Upper lobe of left lung (tissue), 4 donors: Measurements from ENCODE around the gene CD59.

Experiments used
- CTCF ChIP-seq, 6 experiments: fragments of 450-650 bp in 4 of 6; fragments of 200-600 bp in 2 of 6; sonication (generic) in 2 of 6; IDR thresholded peaks; one replicate each; pipeline ENCODE4 v1.5.1; 2016 to 2019; ENCODE audit warnings: antibody characterized with exemption in 6 of 6
- EP300 ChIP-seq, 4 donors: sonication (generic); formaldehyde crosslinking; IDR thresholded peaks; one replicate each; pipeline ENCODE4 v1.5.1; 2017; ENCODE audit warnings: antibody characterized with exemption in 4 of 4, control low read depth in 2 of 4
- POLR2A ChIP-seq, 4 donors: fragments of 450-650 bp; IDR thresholded peaks; one replicate each; pipeline ENCODE4 v1.5.1; 2016 to 2017; ENCODE audit warnings: antibody characterized with exemption in 4 of 4, mild to moderate bottlenecking in 2 of 4
- POLR2AphosphoS5 ChIP-seq, 2 donors: sonication (generic); formaldehyde crosslinking; IDR thresholded peaks; one replicate each; pipeline ENCODE4 v1.5.1; 2017; ENCODE audit warnings: antibody characterized with exemption in 2 of 2

GRCh38 chr11:33689501-33689900 lies 46.7 kb downstream of the CD59 start:
- no peak for TF ChIP-seq POLR2A (IDR thresholded peaks at IDR 0.05)
- TF ChIP-seq CTCF (IDR thresholded peaks at IDR 0.05), result no peak
- TF ChIP-seq EP300 (IDR thresholded peaks at IDR 0.05), result no peak
- no peak for TF ChIP-seq POLR2AphosphoS5 (IDR thresholded peaks at IDR 0.05)
